Measurements from ENCODE around the gene PHLPP1. TPM values are rescaled to one million over a fixed set of nuclear protein-coding genes. Genes with fewer than 3 reads are reported as not detected.

PHLPP1 gene
- total RNA-seq, 1 donor from 2014 or later = 47.3 TPM

GRCh38 chr18:62899534-62899933 lies 184.2 kb downstream of the PHLPP1 start:
- Mint-ChIP-seq H3K27ac (ENCODE audit: unreplicated experiment) (peak overlapping the region; percentile 4), H3K36me3 (ENCODE audit: low read depth, unreplicated experiment) (peaks cover 32% of the 10 kb centered on the region)

DNA sequence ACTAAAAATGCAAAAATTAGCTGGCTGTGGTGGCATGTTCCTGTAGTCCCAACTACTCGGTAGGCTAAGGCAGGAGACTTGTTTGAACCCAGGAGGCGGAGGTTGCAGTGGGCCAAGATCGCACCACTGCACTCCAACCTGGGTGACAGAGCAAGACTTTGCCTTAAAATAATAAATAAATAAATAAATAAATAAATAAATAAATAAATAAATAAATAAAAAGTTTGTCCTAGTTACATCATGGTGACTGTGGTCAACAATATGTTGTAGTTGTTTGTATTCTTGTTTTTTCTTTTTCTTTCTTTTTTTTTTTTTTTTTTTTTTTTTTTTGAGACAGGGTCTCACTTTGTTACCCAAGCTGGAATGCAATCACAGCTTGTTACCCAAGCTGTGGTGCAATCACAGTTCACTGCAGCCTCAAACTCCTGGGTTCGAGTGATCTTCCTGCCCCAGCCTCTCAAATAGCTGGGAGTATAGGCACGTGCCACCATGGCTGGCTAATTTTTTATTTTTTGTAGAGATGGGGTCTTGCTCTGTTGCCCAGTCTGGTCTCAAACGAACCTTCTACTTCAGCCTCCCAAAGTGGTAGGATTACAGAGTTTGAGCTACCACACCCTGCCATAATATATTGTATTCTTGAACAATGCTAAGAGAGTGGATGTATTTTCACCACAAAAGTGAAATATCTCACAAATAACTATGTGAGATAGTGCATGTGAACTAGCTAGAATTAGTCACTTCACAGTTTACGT lies 185.0 kb downstream of the PHLPP1 start:
- H3K27me3 Mint-ChIP-seq (ENCODE audit: unreplicated experiment) = peaks cover 2% of the 10 kb centered on the region
- no peak overlapping the region for H3K4me3 Mint-ChIP-seq (ENCODE audit: unreplicated experiment)
- no peaks in the 10 kb centered on the region for H3K4me1 Mint-ChIP-seq (ENCODE audit: unreplicated experiment)
- H3K27ac Mint-ChIP-seq (ENCODE audit: unreplicated experiment) = no peak overlapping the region
- DNase-seq (ENCODE audit: low spot score) = no peak
- peaks cover 36% of the 10 kb centered on the region for H3K36me3 Mint-ChIP-seq (ENCODE audit: low read depth, unreplicated experiment)
- no peaks in the 10 kb centered on the region for H3K9me3 Mint-ChIP-seq (ENCODE audit: unreplicated experiment)
- TF ChIP-seq, protein P1, sequence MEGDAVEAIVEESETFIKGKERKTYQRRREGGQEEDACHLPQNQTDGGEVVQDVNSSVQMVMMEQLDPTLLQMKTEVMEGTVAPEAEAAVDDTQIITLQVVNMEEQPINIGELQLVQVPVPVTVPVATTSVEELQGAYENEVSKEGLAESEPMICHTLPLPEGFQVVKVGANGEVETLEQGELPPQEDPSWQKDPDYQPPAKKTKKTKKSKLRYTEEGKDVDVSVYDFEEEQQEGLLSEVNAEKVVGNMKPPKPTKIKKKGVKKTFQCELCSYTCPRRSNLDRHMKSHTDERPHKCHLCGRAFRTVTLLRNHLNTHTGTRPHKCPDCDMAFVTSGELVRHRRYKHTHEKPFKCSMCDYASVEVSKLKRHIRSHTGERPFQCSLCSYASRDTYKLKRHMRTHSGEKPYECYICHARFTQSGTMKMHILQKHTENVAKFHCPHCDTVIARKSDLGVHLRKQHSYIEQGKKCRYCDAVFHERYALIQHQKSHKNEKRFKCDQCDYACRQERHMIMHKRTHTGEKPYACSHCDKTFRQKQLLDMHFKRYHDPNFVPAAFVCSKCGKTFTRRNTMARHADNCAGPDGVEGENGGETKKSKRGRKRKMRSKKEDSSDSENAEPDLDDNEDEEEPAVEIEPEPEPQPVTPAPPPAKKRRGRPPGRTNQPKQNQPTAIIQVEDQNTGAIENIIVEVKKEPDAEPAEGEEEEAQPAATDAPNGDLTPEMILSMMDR (IDR thresholded peaks at IDR 0.05; ENCODE audit: unreplicated experiment) = no peak

More at GRCh38 chr18:62899534-62899933, 184.2 kb downstream of the PHLPP1 start:
- no peaks in the 10 kb centered on the region for H3K4me1 Mint-ChIP-seq (ENCODE audit: unreplicated experiment)
- H3K9me3 Mint-ChIP-seq (ENCODE audit: unreplicated experiment) = no peaks in the 10 kb centered on the region
- TF ChIP-seq, protein P1 (IDR thresholded peaks at IDR 0.05; ENCODE audit: unreplicated experiment) = no peak
- H3K4me3 Mint-ChIP-seq (ENCODE audit: unreplicated experiment) = peak overlapping the region; percentile 8
- H3K27me3 Mint-ChIP-seq (ENCODE audit: unreplicated experiment) = peaks cover 2% of the 10 kb centered on the region
- no peak for DNase-seq (ENCODE audit: low spot score)

DNA sequence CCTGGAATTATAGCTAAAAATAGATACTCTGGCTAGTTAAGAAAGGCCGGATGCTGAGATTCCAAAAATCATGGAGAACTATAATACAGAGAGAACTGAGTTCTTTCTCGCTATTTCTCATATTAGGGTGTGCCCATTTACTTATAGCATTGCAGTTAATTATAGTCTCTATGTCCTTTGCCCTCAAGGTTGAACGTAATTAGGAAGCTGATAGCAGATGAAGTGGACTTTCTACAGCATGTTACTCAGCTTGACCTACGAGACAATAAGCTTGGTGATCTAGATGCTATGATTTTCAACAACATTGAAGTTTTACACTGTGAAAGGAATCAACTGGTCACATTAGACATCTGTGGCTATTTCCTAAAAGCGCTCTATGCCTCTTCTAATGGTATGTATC lies 187.4 kb downstream of the PHLPP1 start:
- Mint-ChIP-seq H3K27ac (ENCODE audit: unreplicated experiment) (no peak overlapping the region), H3K36me3 (ENCODE audit: low read depth, unreplicated experiment) (peaks cover 32% of the 10 kb centered on the region), H3K4me1 (ENCODE audit: unreplicated experiment) (no peaks in the 10 kb centered on the region), H3K27me3 (ENCODE audit: unreplicated experiment) (peaks cover 2% of the 10 kb centered on the region), H3K9me3 (ENCODE audit: unreplicated experiment) (no peaks in the 10 kb centered on the region), H3K4me3 (ENCODE audit: unreplicated experiment) (no peak overlapping the region)
- TF ChIP-seq, protein P1 (IDR thresholded peaks at IDR 0.05; ENCODE audit: unreplicated experiment) = no peak
- no peak for DNase-seq (ENCODE audit: low spot score)

- DNase-seq (ENCODE audit: low spot score) = no peak
- TF ChIP-seq, protein P1 (IDR thresholded peaks at IDR 0.05; ENCODE audit: unreplicated experiment) = no peak
- Mint-ChIP-seq H3K36me3 (ENCODE audit: low read depth, unreplicated experiment) (peaks cover 20% of the 10 kb centered on the region), H3K4me1 (ENCODE audit: unreplicated experiment) (no peaks in the 10 kb centered on the region), H3K9me3 (ENCODE audit: unreplicated experiment) (no peaks in the 10 kb centered on the region), H3K27me3 (ENCODE audit: unreplicated experiment) (peaks cover 2% of the 10 kb centered on the region), H3K27ac (ENCODE audit: unreplicated experiment) (no peak overlapping the region), H3K4me3 (ENCODE audit: unreplicated experiment) (peak overlapping the region; percentile 21)
These were observed 189.3 kb downstream of the PHLPP1 start for GRCh38 chr18:62904396-62905285.

Data from endothelial cell (in vitro differentiated cells).